ENCODE data around the gene RNF39. TPM values are rescaled to one million over a fixed set of nuclear protein-coding genes. Genes with fewer than 3 reads are reported as not detected.

The RNF39 gene
- total RNA-seq, 2 donors from 2014 or later = not detected

DNA sequence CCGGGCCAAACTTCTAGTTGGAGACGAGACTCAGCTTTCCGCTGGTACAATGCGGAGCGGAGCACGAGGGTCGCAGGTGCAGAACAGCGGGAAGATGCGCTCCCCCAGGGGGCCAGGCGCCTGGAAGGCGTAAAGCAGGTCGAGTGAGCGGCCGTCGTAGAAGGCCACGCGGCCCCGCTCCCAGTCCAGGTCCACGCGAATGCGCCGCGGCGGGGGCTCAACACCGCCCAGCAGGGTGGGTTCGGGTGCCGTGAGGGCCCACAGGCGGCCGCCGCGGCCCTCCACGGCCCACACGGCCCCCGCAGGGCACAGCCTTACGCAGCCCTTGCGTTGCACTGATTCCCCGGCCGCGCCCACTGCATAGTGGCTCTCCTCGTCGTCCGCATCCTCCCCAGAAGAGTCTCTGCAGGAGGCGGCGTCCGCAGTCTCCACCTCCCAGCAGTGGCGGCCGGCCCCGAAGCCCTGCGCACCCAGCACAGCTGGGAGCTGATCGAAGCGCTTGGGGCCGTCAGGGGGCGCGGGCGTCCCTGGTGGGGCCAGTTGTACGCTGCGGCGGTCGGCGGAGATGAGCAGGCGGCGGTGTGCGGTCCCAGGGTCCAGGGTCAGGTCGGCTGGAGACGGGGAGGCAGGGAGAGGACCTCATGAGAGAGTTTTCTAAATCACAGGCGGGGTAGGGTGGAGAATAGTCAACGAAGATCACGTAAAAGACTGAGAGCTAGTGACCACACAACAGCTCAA lies 4.3 kb downstream of the RNF39 start:
- Histone ChIP-seq H3K9me3 (no peaks in the 10 kb centered on the region), H3K4me3 (no peak overlapping the region), H3K27me3 (replicated peaks; ENCODE audit: insufficient read depth) (peaks cover 15% of the 10 kb centered on the region), H3K4me1 (ENCODE audit: control insufficient read depth in 1 of 2, low read depth in 2 of 2) (peaks cover 9 to 36% of the 10 kb centered on the region in 2 donors), H3K36me3 (peaks cover 19% of the 10 kb centered on the region), H3K27ac (no peak overlapping the region)
- TF ChIP-seq, protein P1, sequence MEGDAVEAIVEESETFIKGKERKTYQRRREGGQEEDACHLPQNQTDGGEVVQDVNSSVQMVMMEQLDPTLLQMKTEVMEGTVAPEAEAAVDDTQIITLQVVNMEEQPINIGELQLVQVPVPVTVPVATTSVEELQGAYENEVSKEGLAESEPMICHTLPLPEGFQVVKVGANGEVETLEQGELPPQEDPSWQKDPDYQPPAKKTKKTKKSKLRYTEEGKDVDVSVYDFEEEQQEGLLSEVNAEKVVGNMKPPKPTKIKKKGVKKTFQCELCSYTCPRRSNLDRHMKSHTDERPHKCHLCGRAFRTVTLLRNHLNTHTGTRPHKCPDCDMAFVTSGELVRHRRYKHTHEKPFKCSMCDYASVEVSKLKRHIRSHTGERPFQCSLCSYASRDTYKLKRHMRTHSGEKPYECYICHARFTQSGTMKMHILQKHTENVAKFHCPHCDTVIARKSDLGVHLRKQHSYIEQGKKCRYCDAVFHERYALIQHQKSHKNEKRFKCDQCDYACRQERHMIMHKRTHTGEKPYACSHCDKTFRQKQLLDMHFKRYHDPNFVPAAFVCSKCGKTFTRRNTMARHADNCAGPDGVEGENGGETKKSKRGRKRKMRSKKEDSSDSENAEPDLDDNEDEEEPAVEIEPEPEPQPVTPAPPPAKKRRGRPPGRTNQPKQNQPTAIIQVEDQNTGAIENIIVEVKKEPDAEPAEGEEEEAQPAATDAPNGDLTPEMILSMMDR (IDR thresholded peaks at IDR 0.05) = no peak
- DNase-seq (ENCODE audit: low spot score) = no peak
- ATAC-seq (ENCODE audit: insufficient number of reproducible peaks, low FRiP score, low read depth) = no peak

DNA sequence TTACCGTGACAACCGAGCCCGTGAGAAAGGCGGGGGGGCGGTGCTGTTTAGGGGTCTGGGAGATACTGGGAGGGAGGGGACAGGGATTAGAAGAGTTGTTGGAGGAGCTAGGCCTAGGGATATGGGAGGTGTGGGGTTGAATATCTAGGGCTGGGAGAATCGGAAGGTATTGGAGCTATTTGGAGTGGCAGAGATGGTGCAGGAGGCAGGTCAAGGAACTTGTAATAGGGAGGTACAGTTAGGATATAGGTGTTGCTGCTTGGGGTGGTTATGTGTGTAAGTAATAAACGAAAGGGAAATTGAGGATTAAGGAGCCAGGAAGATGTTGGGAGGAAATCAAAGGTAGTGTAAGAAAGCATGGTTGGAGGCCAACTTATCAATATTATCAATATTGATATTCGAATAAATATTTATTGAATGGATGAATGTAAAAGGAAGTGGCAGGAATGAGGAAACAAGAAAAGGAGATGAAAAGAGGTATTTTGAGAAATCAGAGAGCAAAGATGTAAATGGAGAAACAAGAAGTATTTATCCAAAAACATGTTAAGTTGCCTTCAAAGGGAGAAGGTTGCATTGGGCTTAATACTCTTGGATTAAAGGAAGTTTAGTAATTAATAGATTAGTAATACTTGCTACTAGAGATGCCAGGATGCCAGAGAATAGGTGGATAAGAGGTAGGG lies 8.0 kb downstream of the RNF39 start:
- peaks cover 6 to 26% of the 10 kb centered on the region in 2 donors for H3K4me1 ChIP-seq (ENCODE audit: control insufficient read depth in 1 of 2, low read depth in 2 of 2)
- peak overlapping the region; percentile 71 to 89 for H3K27ac ChIP-seq
- TF ChIP-seq, protein P1 (IDR thresholded peaks at IDR 0.05) = no peak
- H3K4me3 ChIP-seq = peak overlapping the region; percentile 83
- ATAC-seq (ENCODE audit: insufficient number of reproducible peaks, low FRiP score, low read depth) = no peak
- peaks cover 19% of the 10 kb centered on the region for H3K36me3 ChIP-seq
- no peaks in the 10 kb centered on the region for H3K9me3 ChIP-seq
- H3K27me3 ChIP-seq (replicated peaks; ENCODE audit: insufficient read depth) = no peaks in the 10 kb centered on the region
- peak; percentile 68 for DNase-seq (ENCODE audit: low spot score)

DNA sequence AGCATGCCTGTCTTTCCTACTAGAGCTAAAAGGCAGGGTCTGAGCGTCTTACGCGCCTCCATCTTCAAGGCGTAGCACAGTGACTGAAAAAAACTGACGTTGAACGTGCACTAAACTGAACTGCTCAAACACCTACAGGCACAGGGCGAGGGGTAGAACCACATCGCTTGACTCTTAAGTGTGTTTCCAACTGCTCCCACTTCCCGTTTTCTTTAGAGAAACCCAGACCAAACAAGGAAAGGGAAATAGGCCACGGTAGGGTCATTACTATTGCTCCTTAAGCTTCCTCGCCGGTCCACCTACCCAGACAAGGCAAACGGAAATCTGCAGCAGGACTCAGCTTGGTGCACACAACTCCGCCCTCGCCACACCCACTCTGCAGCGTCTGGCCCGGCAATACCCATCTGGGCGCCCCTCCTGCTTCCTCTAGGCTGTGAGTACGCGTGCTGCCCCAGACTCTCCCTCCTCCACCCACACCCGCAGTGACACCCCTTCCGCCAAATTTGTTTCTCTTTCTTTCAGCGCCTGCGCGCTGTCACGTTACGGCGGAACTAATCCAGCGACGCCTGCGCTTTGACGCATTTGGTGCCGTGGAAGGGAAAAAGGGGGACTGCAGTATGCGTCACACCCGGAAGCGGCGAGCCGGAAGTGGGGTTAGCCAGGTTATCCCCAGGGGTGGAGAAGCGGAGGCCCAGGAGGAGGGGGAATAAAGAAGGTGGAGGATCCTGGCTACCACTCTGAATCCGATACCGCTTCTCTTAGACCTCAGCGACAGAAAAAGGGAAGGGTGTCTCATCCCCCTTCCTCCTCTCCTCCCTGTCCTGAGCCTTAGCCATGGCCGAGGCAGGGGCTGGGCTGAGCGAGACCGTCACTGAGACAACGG lies 8.8 kb downstream of the RNF39 start, which contains the start of gene PPP1R11:
TSS of gene PPP1R11 (plus strand) at position 622 of the 883 bp plus-strand sequence. CDS start at position 835, 213 bp downstream.
- DNase-seq (ENCODE audit: low spot score) (peak; percentile 98), ATAC-seq (ENCODE audit: insufficient number of reproducible peaks, low FRiP score, low read depth) (peak; percentile 95)
- peak within 1 kb of the TSS; percentile 83 for H3K4me3 ChIP-seq
- H3K9me3 ChIP-seq = no peaks in the 10 kb centered on the region
- H3K4me1 ChIP-seq (ENCODE audit: control insufficient read depth in 1 of 2, low read depth in 2 of 2) = peaks cover 8 to 32% of the 10 kb centered on the region in 2 donors
- H3K27me3 ChIP-seq (replicated peaks; ENCODE audit: insufficient read depth) = no peaks in the 10 kb centered on the region
- H3K27ac ChIP-seq = peak within 1 kb of the TSS; percentile 84 to 89
- TF ChIP-seq, protein P1 (IDR thresholded peaks at IDR 0.05) = no peak
- peaks cover 19% of the 10 kb centered on the region for H3K36me3 ChIP-seq

DNA sequence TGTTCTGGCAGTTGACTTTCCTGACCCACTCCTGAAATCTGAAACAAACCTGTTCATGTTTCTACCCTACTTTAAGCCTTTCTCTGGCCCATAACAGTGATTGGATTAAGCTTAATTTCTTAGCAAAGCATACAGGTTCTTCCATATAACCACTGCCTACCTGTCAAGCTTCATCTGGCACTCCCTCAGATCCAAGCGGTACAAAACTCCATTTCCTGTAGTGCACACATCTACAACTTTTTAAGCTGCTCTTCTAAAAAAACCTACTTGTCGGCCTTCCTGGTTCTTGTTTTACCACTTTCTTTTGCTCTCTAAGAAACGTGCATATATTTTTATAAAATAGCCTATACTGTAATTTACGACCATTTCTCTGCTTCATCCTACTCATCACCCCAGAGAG lies 9.5 kb downstream of the RNF39 start:
- TF ChIP-seq, protein P1 (IDR thresholded peaks at IDR 0.05) = no peak
- Histone ChIP-seq H3K9me3 (no peaks in the 10 kb centered on the region), H3K27ac (peak overlapping the region; percentile 84 to 89), H3K27me3 (replicated peaks; ENCODE audit: insufficient read depth) (no peaks in the 10 kb centered on the region), H3K36me3 (peaks cover 19% of the 10 kb centered on the region), H3K4me3 (peak overlapping the region; percentile 83), H3K4me1 (ENCODE audit: control insufficient read depth in 1 of 2, low read depth in 2 of 2) (peaks cover 8 to 30% of the 10 kb centered on the region in 2 donors)
- no peak for DNase-seq (ENCODE audit: low spot score)
- no peak for ATAC-seq (ENCODE audit: insufficient number of reproducible peaks, low FRiP score, low read depth)

All from thoracic aorta (tissue), 2 donors.